Neural cell (in vitro differentiated cells): ENCODE results near the gene CPNE5.

Source experiments
- CTCF ChIP-seq: fragments of 450-650 bp; IDR thresholded peaks from 2 replicates; pipeline ENCODE4 v1.5.1; 2014; ENCODE audit warnings: antibody characterized with exemption, mild to moderate bottlenecking, moderate library complexity; ENCODE audit not compliant: poor library complexity, severe bottlenecking
- POLR2AphosphoS5 ChIP-seq: IDR thresholded peaks from 2 replicates; pipeline ENCODE4 v1.6.1; 2012

GRCh38 chr6:36725581-36725980 is 113.7 kb downstream of the CPNE5 start:
- no peak for TF ChIP-seq POLR2AphosphoS5
- TF ChIP-seq CTCF: no peak
